B cell (primary cell): ENCODE data around the gene RETREG1. TPM values are rescaled to one million over a fixed set of nuclear protein-coding genes. Genes with fewer than 3 reads are reported as not detected.

ENCODE experiments used
- ATAC-seq: fragments of 200-7000 bp; cut with Tn5 transposase; one replicate; pipeline ENCODE4 v1.10.0; 2021; ENCODE audit warnings: low read depth, mild to moderate bottlenecking, moderate number of reproducible peaks, moderate library complexity
- CTCF ChIA-PET: fragments of 350-600 bp; sonication (Branson Sonifier 250); formaldehyde crosslinking; loops from one replicate; lab custom pipeline; 2021; ENCODE audit warnings: antibody characterized with exemption, inconsistent platforms; lab: Charles Lee
- POLR2A ChIA-PET: fragments of 350-600 bp; sonication (Branson Sonifier 250); formaldehyde crosslinking; loops from one replicate; lab custom pipeline; 2021; ENCODE audit warnings: antibody characterized with exemption; lab: Charles Lee
- DNase-seq: peaks from one replicate; pipeline ENCODE4 v3.0.0; 2013
- H2AFZ ChIP-seq: 2 replicates; pipeline ENCODE4 v1.6.1; 2012; ENCODE audit warnings: mild to moderate bottlenecking, low read depth, low read length; ENCODE audit not compliant: insufficient read depth, poor library complexity, severe bottlenecking
- H3K27ac ChIP-seq, 2 donors: 1 replicate in 1 of 2; 2 replicates in 1 of 2; pipeline ENCODE4 v1.5.1; 2012 to 2013; ENCODE audit warnings: low read length in 2 of 2, mild to moderate bottlenecking in 2 of 2, moderate library complexity in 1 of 2
- H3K27me3 ChIP-seq, 4 experiments: fragments of 200-600 bp in 1 of 4; sonication (generic) in 1 of 4; replicated peaks in 1 of 4; 1 replicate in 2 of 4; 2 replicates in 2 of 4; pipeline versions ENCODE4 v1.6.1 to v1.7.0; 2013 to 2016; ENCODE audit warnings: low read length in 3 of 4, mild to moderate bottlenecking in 2 of 4, mixed read lengths in 1 of 4, moderate library complexity in 1 of 4; ENCODE audit not compliant: insufficient read depth in 4 of 4, control insufficient read depth in 3 of 4; ENCODE audit errors: control extremely low read depth in 1 of 4
- H3K36me3 ChIP-seq, 2 experiments: replicated peaks in 1 of 2; 1 replicate in 1 of 2; 2 replicates in 1 of 2; pipeline versions ENCODE4 v1.6.1 to v1.7.1; 2013; ENCODE audit warnings: low read length in 1 of 2; ENCODE audit not compliant: insufficient read depth in 2 of 2, control insufficient read depth in 1 of 2; ENCODE audit errors: control extremely low read depth in 1 of 2, extremely low read depth in 1 of 2
- H3K4me1 ChIP-seq, 2 donors: fragments of 200-600 bp in 1 of 2; sonication (generic) in 1 of 2; 1 replicate in 1 of 2; 2 replicates in 1 of 2; pipeline versions ENCODE4 v1.5.1 to v1.6.1; 2013 to 2017; ENCODE audit warnings: low read length in 2 of 2; ENCODE audit not compliant: control insufficient read depth in 2 of 2, insufficient read depth in 2 of 2
- H3K4me2 ChIP-seq: replicated peaks from 2 replicates; pipeline ENCODE3; 2012; ENCODE audit warnings: mild to moderate bottlenecking, low read depth, low read length; ENCODE audit not compliant: poor library complexity, severe bottlenecking
- H3K4me3 ChIP-seq, 5 experiments: fragments of 200-600 bp in 1 of 5; sonication (generic) in 1 of 5; 1 replicate in 3 of 5; 2 replicates in 2 of 5; pipeline versions ENCODE4 v1.5.1 to v1.7.0; 2011 to 2016; ENCODE audit warnings: low read length in 4 of 5, mild to moderate bottlenecking in 4 of 5, low read depth in 2 of 5, control low read depth in 1 of 5, moderate library complexity in 1 of 5; ENCODE audit not compliant: insufficient read depth in 1 of 5; ENCODE audit errors: control extremely low read depth in 1 of 5, extremely low read depth in 1 of 5
- H3K79me2 ChIP-seq: fragments of 200-600 bp; sonication (generic); one replicate; pipeline ENCODE4 v1.6.0; 2016; ENCODE audit warnings: low read length; ENCODE audit not compliant: control insufficient read depth, insufficient read depth
- H3K9ac ChIP-seq: fragments of 200-600 bp; sonication (generic); 2 replicates; pipeline ENCODE4 v1.6.1; 2017; ENCODE audit warnings: mild to moderate bottlenecking, low read length, moderate library complexity
- H3K9me3 ChIP-seq, 3 donors: one replicate each; pipeline versions ENCODE4 v1.6.1 to v1.7.1; 2013; ENCODE audit warnings: low read length in 2 of 3; ENCODE audit not compliant: control insufficient read depth in 2 of 3, insufficient read depth in 1 of 3; ENCODE audit errors: control extremely low read depth in 1 of 3
- H4K20me1 ChIP-seq: 2 replicates; pipeline ENCODE4 v1.6.0; 2012; ENCODE audit warnings: mild to moderate bottlenecking, low read length; ENCODE audit not compliant: insufficient read depth, control insufficient read depth, poor library complexity, severe bottlenecking
- H3K27ac Mint-ChIP-seq: one replicate; pipeline ENCODE4 v1.8.0; 2021; ENCODE audit warnings: mixed read lengths
- H3K27me3 Mint-ChIP-seq: one replicate; pipeline ENCODE4 v1.8.0; 2021; ENCODE audit warnings: mixed read lengths
- H3K4me1 Mint-ChIP-seq: one replicate; pipeline ENCODE4 v1.8.0; 2021; ENCODE audit warnings: mixed read lengths
- H3K4me3 Mint-ChIP-seq: one replicate; pipeline ENCODE4 v1.8.0; 2021; ENCODE audit warnings: mixed read lengths
- H3K9me3 Mint-ChIP-seq: one replicate; pipeline ENCODE4 v1.8.0; 2022; ENCODE audit warnings: mixed read lengths; ENCODE audit not compliant: insufficient read depth
- EZH2 ChIP-seq: IDR thresholded peaks from 2 replicates; pipeline ENCODE4 v1.6.1; 2012; ENCODE audit warnings: borderline replicate concordance, low read depth, mild to moderate bottlenecking, moderate library complexity, low read length; ENCODE audit not compliant: insufficient read depth, poor library complexity, severe bottlenecking
- WGBS: methylation state at CpG from one replicate; pipeline ENCODE4 v1.1.5; 2013; ENCODE audit warnings: missing lambda C conversion rate; ENCODE audit not compliant: insufficient coverage; 5-methylcytosine and 5-hydroxymethylcytosine counted together
- intact Hi-C: fragments of 100-400 bp; cut with micrococcal nuclease; formaldehyde crosslinking; loops from one replicate; pipeline ENCODE4 v1.10.0; 2022
- polyA plus RNA-seq: library from polyadenylated mRNA; depleted of rRNA; stranded (reverse); fragments of >200 nt; gene quantifications from 2 replicates; pipeline ENCODE4 v1.2.3, GENCODE V29; 2012
- total RNA-seq, 2 donors: library from RNA; stranded (reverse); fragments of 120-200 nt in 1 of 2; gene quantifications; 1 replicate in 1 of 2; 2 replicates in 1 of 2; pipeline versions ENCODE4 v1.2.3 to v1.2.4, GENCODE V29; 2013 to 2022
- TF ChIP-seq, protein P1 (sequence below): fragments of 200-600 bp; IDR thresholded peaks from one replicate; pipeline ENCODE4 v1.8.0; 2022; ENCODE audit warnings: antibody characterized with exemption, mild to moderate bottlenecking

Gene RETREG1
- total and polyA plus RNA-seq, 2 donors (not counting 1 experiment from before 2014, with no cell fraction given): 5.1 to 12.9 TPM

DNA sequence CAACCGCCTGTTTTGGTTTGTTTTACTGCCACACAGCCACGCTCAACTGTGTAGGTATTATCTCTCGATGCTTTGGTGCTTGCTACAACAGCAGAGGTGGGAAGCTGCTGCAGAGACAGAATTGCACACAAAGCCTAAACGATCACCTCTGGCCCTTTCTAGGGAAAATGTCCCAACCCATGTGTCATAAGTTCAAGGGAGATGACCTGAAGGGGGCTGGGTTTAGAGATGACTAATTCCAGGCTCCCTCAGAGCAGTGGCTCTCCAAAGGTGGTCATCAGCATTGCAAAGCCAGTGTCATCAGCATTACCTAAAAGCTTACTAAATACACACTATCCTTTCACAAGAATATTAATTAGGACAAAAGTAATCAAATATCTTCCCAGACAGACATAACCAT, 162.1 kb downstream of the RETREG1 start:
- H3K27ac ChIP-seq: no peak overlapping the region
- no peak overlapping the region for H2AFZ ChIP-seq
- H3K79me2 ChIP-seq: peaks cover 29% of the 10 kb centered on the region
- H3K4me3 Mint-ChIP-seq: no peak overlapping the region
- H3K36me3 ChIP-seq: peaks cover 33 to 75% of the 10 kb centered on the region in 2 experiments
- no peak overlapping the region for H3K4me3 ChIP-seq
- H3K9ac ChIP-seq: no peak overlapping the region
- TF ChIP-seq EZH2: no peak
- no peak overlapping the region for H3K4me2 ChIP-seq
- ATAC-seq (no peak), DNase-seq (no peak)
- no peaks in the 10 kb centered on the region for H3K9me3 Mint-ChIP-seq
- H3K27me3 ChIP-seq: no peaks in the 10 kb centered on the region
- H3K27ac Mint-ChIP-seq: no peak overlapping the region
- 97% methylated on average over 3 of the region's 4 CpGs for WGBS
- ChIA-PET CTCF (interaction anchor here (1.4 to 3.1 kb wide), 7 partner anchors 8 to 294 kb away, joined by 3 to 18 read pairs (median 11); no protein-coding TSS in a partner anchor), POLR2A (no interaction called here)
- H4K20me1 ChIP-seq: peaks cover 43% of the 10 kb centered on the region
- H3K4me1 ChIP-seq: peaks cover 7 to 9% of the 10 kb centered on the region in 2 donors
- intact Hi-C loops: loop anchor here (5.0 kb wide), 1 partner anchor 1347 kb away; no protein-coding TSS in a partner anchor
- no peaks in the 10 kb centered on the region for H3K9me3 ChIP-seq
- H3K27me3 Mint-ChIP-seq: no peaks in the 10 kb centered on the region
- H3K4me1 Mint-ChIP-seq: peaks cover 36% of the 10 kb centered on the region

DNA sequence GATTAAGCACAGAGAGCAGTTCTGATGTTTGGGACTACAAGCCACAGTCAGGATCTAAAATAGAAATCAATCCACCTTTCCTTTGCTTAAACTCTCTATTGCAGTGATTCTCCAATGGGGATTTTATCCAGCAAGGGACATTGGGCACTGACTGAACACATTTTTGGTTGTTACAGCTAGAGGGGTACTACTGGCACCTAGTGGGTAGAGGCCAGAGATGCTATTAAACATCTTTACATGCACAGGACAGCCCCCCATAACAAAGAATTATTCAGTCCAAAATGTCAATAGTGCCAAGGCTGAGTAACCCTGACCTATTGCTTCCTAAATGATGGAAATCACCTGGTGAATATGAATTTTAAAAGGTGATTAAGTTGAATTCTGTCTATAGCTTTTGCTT, 163.2 kb downstream of the RETREG1 start:
- Histone ChIP-seq H4K20me1 (peaks cover 43% of the 10 kb centered on the region), H3K9me3 (no peaks in the 10 kb centered on the region), H3K27ac (no peak overlapping the region), H3K4me3 (no peak overlapping the region), H3K27me3 (no peaks in the 10 kb centered on the region), H3K79me2 (peaks cover 29% of the 10 kb centered on the region), H3K4me2 (no peak overlapping the region), H3K9ac (no peak overlapping the region), H3K36me3 (peaks cover 36 to 73% of the 10 kb centered on the region in 2 experiments), H2AFZ (no peak overlapping the region), H3K4me1 (peaks cover 7 to 9% of the 10 kb centered on the region in 2 donors)
- Mint-ChIP-seq H3K9me3 (no peaks in the 10 kb centered on the region), H3K27ac (no peak overlapping the region), H3K4me3 (no peak overlapping the region), H3K27me3 (no peaks in the 10 kb centered on the region), H3K4me1 (peaks cover 29% of the 10 kb centered on the region)
- no peak for TF ChIP-seq EZH2
- TF ChIP-seq, protein P1, sequence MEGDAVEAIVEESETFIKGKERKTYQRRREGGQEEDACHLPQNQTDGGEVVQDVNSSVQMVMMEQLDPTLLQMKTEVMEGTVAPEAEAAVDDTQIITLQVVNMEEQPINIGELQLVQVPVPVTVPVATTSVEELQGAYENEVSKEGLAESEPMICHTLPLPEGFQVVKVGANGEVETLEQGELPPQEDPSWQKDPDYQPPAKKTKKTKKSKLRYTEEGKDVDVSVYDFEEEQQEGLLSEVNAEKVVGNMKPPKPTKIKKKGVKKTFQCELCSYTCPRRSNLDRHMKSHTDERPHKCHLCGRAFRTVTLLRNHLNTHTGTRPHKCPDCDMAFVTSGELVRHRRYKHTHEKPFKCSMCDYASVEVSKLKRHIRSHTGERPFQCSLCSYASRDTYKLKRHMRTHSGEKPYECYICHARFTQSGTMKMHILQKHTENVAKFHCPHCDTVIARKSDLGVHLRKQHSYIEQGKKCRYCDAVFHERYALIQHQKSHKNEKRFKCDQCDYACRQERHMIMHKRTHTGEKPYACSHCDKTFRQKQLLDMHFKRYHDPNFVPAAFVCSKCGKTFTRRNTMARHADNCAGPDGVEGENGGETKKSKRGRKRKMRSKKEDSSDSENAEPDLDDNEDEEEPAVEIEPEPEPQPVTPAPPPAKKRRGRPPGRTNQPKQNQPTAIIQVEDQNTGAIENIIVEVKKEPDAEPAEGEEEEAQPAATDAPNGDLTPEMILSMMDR: no peak
- intact Hi-C loops: no loop called here
- ChIA-PET POLR2A (no interaction called here), CTCF (interaction anchor here (3.0 kb wide), 1 partner anchor 10 kb away, joined by 15 read pairs; no protein-coding TSS in a partner anchor)
- no peak for DNase-seq
- no peak for ATAC-seq
